ENCODE measurements around the gene HLF. TPM values are rescaled to one million over a fixed set of nuclear protein-coding genes. Genes with fewer than 3 reads are reported as not detected.
A peak's percentile ranks its signal among the peaks of the same experiment; 100 is the strongest.

Gene HLF
- total RNA-seq, 1 donor from 2014 or later, result 14.7 TPM

GRCh38 chr17:55318715-55319487 is 54.1 kb downstream of the HLF start:
- Histone ChIP-seq H3K9me3 (no peaks in the 10 kb centered on the region), H3K27me3 (no peaks in the 10 kb centered on the region), H3K27ac (no peak overlapping the region), H3K36me3 (peaks cover 0 to 5% of the 10 kb centered on the region in 2 donors), H3K4me1 (peaks cover 26% of the 10 kb centered on the region), H3K4me3 (no peak overlapping the region)
- no peak for DNase-seq (ENCODE audit: extremely low spot score in 2 of 2)
- no peak for TF ChIP-seq POLR2AphosphoS5 (IDR thresholded peaks at IDR 0.05; ENCODE audit: insufficient read depth in 1 of 2, low read depth in 1 of 2)
- no peak for TF ChIP-seq POLR2A (IDR thresholded peaks at IDR 0.05)
- no peak for TF ChIP-seq CTCF (IDR thresholded peaks at IDR 0.05)
- intact Hi-C loops (cut with DNase I), result no loop called here

GRCh38 chr17:55319933-55320593 is 55.3 kb downstream of the HLF start:
- no peaks in the 10 kb centered on the region for H3K9me3 ChIP-seq
- DNase-seq (ENCODE audit: extremely low spot score in 2 of 2), result no peak
- H3K36me3 ChIP-seq, result peaks cover 0 to 5% of the 10 kb centered on the region in 2 donors
- TF ChIP-seq POLR2A (IDR thresholded peaks at IDR 0.05), result no peak
- no peak for TF ChIP-seq POLR2AphosphoS5 (IDR thresholded peaks at IDR 0.05; ENCODE audit: insufficient read depth in 1 of 2, low read depth in 1 of 2)
- TF ChIP-seq CTCF (IDR thresholded peaks at IDR 0.05), result no peak
- H3K27ac ChIP-seq, result no peak overlapping the region
- H3K27me3 ChIP-seq, result no peaks in the 10 kb centered on the region
- H3K4me3 ChIP-seq, result no peak overlapping the region
- peaks cover 26% of the 10 kb centered on the region for H3K4me1 ChIP-seq
- intact Hi-C loops (cut with DNase I), result no loop called here

- peaks cover 0 to 5% of the 10 kb centered on the region in 2 donors for H3K36me3 ChIP-seq
- peak overlapping the region; percentile 13 for H3K27ac ChIP-seq
- intact Hi-C loops (cut with DNase I), result no loop called here
- H3K27me3 ChIP-seq, result no peaks in the 10 kb centered on the region
- TF ChIP-seq POLR2A (IDR thresholded peaks at IDR 0.05) (no peak), CTCF (IDR thresholded peaks at IDR 0.05) (no peak), POLR2AphosphoS5 (IDR thresholded peaks at IDR 0.05; ENCODE audit: insufficient read depth in 1 of 2, low read depth in 1 of 2) (no peak)
- no peak overlapping the region for H3K4me3 ChIP-seq
- H3K9me3 ChIP-seq, result no peaks in the 10 kb centered on the region
- H3K4me1 ChIP-seq, result peaks cover 26% of the 10 kb centered on the region
- DNase-seq (ENCODE audit: extremely low spot score in 2 of 2), result no peak
Observed at GRCh38 chr17:55320594-55321426, 56.0 kb downstream of the HLF start.

- H3K36me3 ChIP-seq, result peaks cover 0 to 5% of the 10 kb centered on the region in 2 donors
Observed at GRCh38 chr17:55321427-55322060, 56.8 kb downstream of the HLF start.

More at GRCh38 chr17:55321427-55322060, 56.8 kb downstream of the HLF start:
- DNase-seq (ENCODE audit: extremely low spot score in 2 of 2), result no peak
- intact Hi-C loops (cut with DNase I), result no loop called here
- Histone ChIP-seq H3K27me3 (no peaks in the 10 kb centered on the region), H3K9me3 (no peaks in the 10 kb centered on the region), H3K4me1 (peaks cover 26% of the 10 kb centered on the region), H3K27ac (peak overlapping the region; percentile 13), H3K4me3 (no peak overlapping the region)
- TF ChIP-seq POLR2A (IDR thresholded peaks at IDR 0.05), result no peak
- TF ChIP-seq CTCF (IDR thresholded peaks at IDR 0.05), result no peak
- TF ChIP-seq POLR2AphosphoS5 (IDR thresholded peaks at IDR 0.05; ENCODE audit: insufficient read depth in 1 of 2, low read depth in 1 of 2), result no peak

Data from vagina (tissue), 2 donors.